ENCODE results near the gene AMPD2.
"Not testable (repeated sequence)": the region's sequence is repeated elsewhere in the genome, so short reads cannot be mapped to it uniquely, and the experiment has no call there.

Gene AMPD2

GRCh38 chr1:109659997-109660690, 40.5 kb downstream of the AMPD2 start:
- TF ChIP-seq, protein P1, sequence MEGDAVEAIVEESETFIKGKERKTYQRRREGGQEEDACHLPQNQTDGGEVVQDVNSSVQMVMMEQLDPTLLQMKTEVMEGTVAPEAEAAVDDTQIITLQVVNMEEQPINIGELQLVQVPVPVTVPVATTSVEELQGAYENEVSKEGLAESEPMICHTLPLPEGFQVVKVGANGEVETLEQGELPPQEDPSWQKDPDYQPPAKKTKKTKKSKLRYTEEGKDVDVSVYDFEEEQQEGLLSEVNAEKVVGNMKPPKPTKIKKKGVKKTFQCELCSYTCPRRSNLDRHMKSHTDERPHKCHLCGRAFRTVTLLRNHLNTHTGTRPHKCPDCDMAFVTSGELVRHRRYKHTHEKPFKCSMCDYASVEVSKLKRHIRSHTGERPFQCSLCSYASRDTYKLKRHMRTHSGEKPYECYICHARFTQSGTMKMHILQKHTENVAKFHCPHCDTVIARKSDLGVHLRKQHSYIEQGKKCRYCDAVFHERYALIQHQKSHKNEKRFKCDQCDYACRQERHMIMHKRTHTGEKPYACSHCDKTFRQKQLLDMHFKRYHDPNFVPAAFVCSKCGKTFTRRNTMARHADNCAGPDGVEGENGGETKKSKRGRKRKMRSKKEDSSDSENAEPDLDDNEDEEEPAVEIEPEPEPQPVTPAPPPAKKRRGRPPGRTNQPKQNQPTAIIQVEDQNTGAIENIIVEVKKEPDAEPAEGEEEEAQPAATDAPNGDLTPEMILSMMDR (IDR thresholded peaks at IDR 0.05; ENCODE audit: borderline replicate concordance, control extremely low read depth, extremely low read depth, insufficient read depth, missing control alignments): no peak
- in situ Hi-C loops (cut with MboI; ENCODE audit: low sequenced_read_pairs, unreplicated experiment): loop anchor here (10.0 kb wide), 1 partner anchor 55 kb away; the partner anchor contains the start of gene GSTM5
- DNase-seq (ENCODE audit: low spot score): no peak

GRCh38 chr1:109660691-109661026, 41.0 kb downstream of the AMPD2 start:
- in situ Hi-C loops (cut with MboI; ENCODE audit: low sequenced_read_pairs, unreplicated experiment): loop anchor here (10.0 kb wide), 1 partner anchor 54 kb away; the partner anchor contains the start of gene GSTM5
- not testable (repeated sequence) for DNase-seq (ENCODE audit: low spot score)

DNA sequence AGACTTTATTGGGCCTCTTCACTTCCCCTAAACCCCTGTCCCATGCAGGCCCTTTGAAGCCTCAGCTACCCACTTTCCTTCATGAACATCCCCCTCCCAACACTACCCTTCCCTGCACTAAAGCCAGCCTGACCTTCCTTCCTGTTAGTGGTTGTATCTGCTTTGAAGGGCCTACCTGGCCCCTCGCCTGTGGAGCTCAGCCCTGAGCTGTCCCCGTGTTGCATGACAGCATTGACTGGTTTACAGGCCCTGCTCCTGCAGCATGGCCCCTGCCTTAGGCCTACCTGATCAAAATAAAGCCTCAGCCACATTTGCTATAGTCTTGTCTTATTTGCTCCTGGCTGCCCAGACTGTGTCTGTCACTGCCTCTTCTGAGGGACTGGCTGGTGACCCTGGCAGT, 41.8 kb downstream of the AMPD2 start:
- TF ChIP-seq, protein P1 (IDR thresholded peaks at IDR 0.05; ENCODE audit: borderline replicate concordance, control extremely low read depth, extremely low read depth, insufficient read depth, missing control alignments): no peak
- no peak for DNase-seq (ENCODE audit: low spot score)
- in situ Hi-C loops (cut with MboI; ENCODE audit: low sequenced_read_pairs, unreplicated experiment): loop anchor here (10.0 kb wide), 1 partner anchor 53 kb away; the partner anchor contains the start of gene GSTM5

GRCh38 chr1:109664671-109665070, 45.0 kb downstream of the AMPD2 start:
- no peak for DNase-seq (ENCODE audit: low spot score)
- TF ChIP-seq, protein P1 (IDR thresholded peaks at IDR 0.05; ENCODE audit: borderline replicate concordance, control extremely low read depth, extremely low read depth, insufficient read depth, missing control alignments): no peak
- in situ Hi-C loops (cut with MboI; ENCODE audit: low sequenced_read_pairs, unreplicated experiment): loop anchor here (10.0 kb wide), 1 partner anchor 50 kb away; the partner anchor contains the start of gene GSTM5

- peak; percentile 88 for DNase-seq (ENCODE audit: low spot score)
- TF ChIP-seq, protein P1 (IDR thresholded peaks at IDR 0.05; ENCODE audit: borderline replicate concordance, control extremely low read depth, extremely low read depth, insufficient read depth, missing control alignments): no peak
- in situ Hi-C loops (cut with MboI; ENCODE audit: low sequenced_read_pairs, unreplicated experiment): loop anchor here (10.0 kb wide), 1 partner anchor 47 kb away; the partner anchor contains the start of gene GSTM5
These were observed 48.0 kb downstream of the AMPD2 start, which contains the start of gene GSTM2 for GRCh38 chr1:109667452-109668122. Gene GSTM2 (plus strand): TSS chr1:109668057. CDS start chr1:109668116, 59 bp downstream.

GRCh38 chr1:109668123-109668775, 48.6 kb downstream of the AMPD2 start:
- TF ChIP-seq, protein P1 (IDR thresholded peaks at IDR 0.05; ENCODE audit: borderline replicate concordance, control extremely low read depth, extremely low read depth, insufficient read depth, missing control alignments): no peak
- in situ Hi-C loops (cut with MboI; ENCODE audit: low sequenced_read_pairs, unreplicated experiment): loop anchor here (10.0 kb wide), 1 partner anchor 47 kb away; the partner anchor contains the start of gene GSTM5

More at GRCh38 chr1:109668123-109668775, 48.6 kb downstream of the AMPD2 start:
- DNase-seq (ENCODE audit: low spot score): peak; percentile 16
